SU-DHL-6 (cell line): ENCODE results near the gene VTI1A.

Experiments used
- H2AFZ ChIP-seq: fragments of 200-600 bp; sonication (generic); 2 replicates; pipeline ENCODE4 v1.6.1; 2014; ENCODE audit warnings: low read depth, mild to moderate bottlenecking, moderate library complexity, mixed read lengths, antibody characterized with exemption, low read length; ENCODE audit not compliant: severe bottlenecking
- H3F3A ChIP-seq: fragments of 200-600 bp; shearing (Covaris generic); 2 replicates; pipeline ENCODE4 v1.6.0; 2016; ENCODE audit warnings: antibody characterized with exemption, mild to moderate bottlenecking; ENCODE audit not compliant: insufficient read depth
- H3K27ac ChIP-seq: fragments of 200-600 bp; sonication (generic); 2 replicates; pipeline ENCODE4 v1.5.1; 2016; ENCODE audit warnings: low read depth, mild to moderate bottlenecking, low read length, moderate library complexity, mixed read lengths
- H3K27me3 ChIP-seq: fragments of 200-600 bp; sonication (generic), shearing (Covaris generic); 2 replicates; pipeline ENCODE4 v1.6.0; 2014; ENCODE audit warnings: mild to moderate bottlenecking, low read length
- H3K36me3 ChIP-seq: fragments of 200-600 bp; sonication (generic); 2 replicates; pipeline ENCODE4 v1.6.1; 2014; ENCODE audit warnings: mild to moderate bottlenecking, low read length, mixed read lengths
- H3K4me2 ChIP-seq: fragments of 300-600, 200-600 bp; shearing (Covaris generic), sonication (generic); 2 replicates; pipeline ENCODE4 v1.6.0; 2014; ENCODE audit warnings: low read length, low read depth, mild to moderate bottlenecking; ENCODE audit not compliant: poor library complexity, severe bottlenecking
- H3K4me3 ChIP-seq: fragments of 200-600 bp; sonication (generic); 2 replicates; pipeline ENCODE4 v1.5.1; 2014; ENCODE audit warnings: antibody characterized with exemption, low read length, mild to moderate bottlenecking, mixed read lengths; ENCODE audit not compliant: insufficient read depth, poor library complexity, severe bottlenecking
- H3K79me2 ChIP-seq: fragments of 200-600 bp; sonication (generic); 2 replicates; pipeline ENCODE4 v1.6.1; 2014; ENCODE audit warnings: mild to moderate bottlenecking, low read length, moderate library complexity; ENCODE audit not compliant: insufficient read depth
- H3K9ac ChIP-seq: fragments of 200-600 bp; sonication (generic); 2 replicates; pipeline ENCODE4 v1.7.0; 2014; ENCODE audit warnings: mild to moderate bottlenecking, low read length
- H3K9me2 ChIP-seq: fragments of 200-600 bp; sonication (generic); replicated peaks from 2 replicates; pipeline ENCODE4 v1.6.1; 2014; ENCODE audit warnings: low read length; ENCODE audit not compliant: insufficient read depth
- H3K9me3 ChIP-seq: fragments of 200-600 bp; sonication (generic); 2 replicates; pipeline ENCODE4 v1.6.1; 2014; ENCODE audit warnings: low read length, mixed read lengths; ENCODE audit not compliant: insufficient read depth
- H4K20me1 ChIP-seq: fragments of 200-600 bp; sonication (generic); 2 replicates; pipeline ENCODE4 v1.6.1; 2014; ENCODE audit warnings: low read depth, mild to moderate bottlenecking, antibody characterized with exemption, low read length, moderate library complexity, mixed read lengths
- CTCF ChIP-seq: fragments of 200-600 bp; sonication (generic); IDR thresholded peaks from one replicate; pipeline ENCODE4 v1.5.1; 2017; ENCODE audit warnings: antibody characterized with exemption, mild to moderate bottlenecking, low read length, moderate library complexity; ENCODE audit not compliant: insufficient read depth, poor library complexity, severe bottlenecking
- EZH2phosphoT487 ChIP-seq: fragments of 200-600 bp; sonication (generic), shearing (Covaris generic); conservative IDR thresholded peaks from 2 replicates; pipeline ENCODE4 v1.6.1; 2018; ENCODE audit warnings: mild to moderate bottlenecking, antibody characterized with exemption, low read length, moderate library complexity, mixed read lengths

Gene VTI1A

GRCh38 chr10:112678581-112678980 lies 231.6 kb downstream of the VTI1A start:
- Histone ChIP-seq H3F3A (no peaks in the 10 kb centered on the region), H4K20me1 (no peaks in the 10 kb centered on the region), H3K9me2 (no peaks in the 10 kb centered on the region), H3K36me3 (no peaks in the 10 kb centered on the region), H3K27ac (no peak overlapping the region), H3K79me2 (no peaks in the 10 kb centered on the region), H3K4me2 (no peak overlapping the region), H3K4me3 (no peak overlapping the region), H2AFZ (no peak overlapping the region), H3K9ac (no peak overlapping the region), H3K9me3 (no peaks in the 10 kb centered on the region), H3K27me3 (no peaks in the 10 kb centered on the region)
- no peak for TF ChIP-seq EZH2phosphoT487
- no peak for TF ChIP-seq CTCF

- H3K9me3 ChIP-seq = no peaks in the 10 kb centered on the region
- H3K27me3 ChIP-seq = no peaks in the 10 kb centered on the region
- H3F3A ChIP-seq = no peaks in the 10 kb centered on the region
- no peak overlapping the region for H3K9ac ChIP-seq
- no peak overlapping the region for H2AFZ ChIP-seq
- H4K20me1 ChIP-seq = no peaks in the 10 kb centered on the region
- TF ChIP-seq CTCF = no peak
- no peak for TF ChIP-seq EZH2phosphoT487
- no peaks in the 10 kb centered on the region for H3K9me2 ChIP-seq
- H3K36me3 ChIP-seq = no peaks in the 10 kb centered on the region
- no peaks in the 10 kb centered on the region for H3K79me2 ChIP-seq
- H3K27ac ChIP-seq = no peak overlapping the region
- H3K4me3 ChIP-seq = no peak overlapping the region
- H3K4me2 ChIP-seq = no peak overlapping the region
These were observed 232.0 kb downstream of the VTI1A start for GRCh38 chr10:112678987-112679386.

GRCh38 chr10:112679392-112679791 lies 232.4 kb downstream of the VTI1A start:
- H3K4me3 ChIP-seq = no peak overlapping the region
- H3K27ac ChIP-seq = no peak overlapping the region
- no peaks in the 10 kb centered on the region for H3K79me2 ChIP-seq

More at GRCh38 chr10:112679392-112679791, 232.4 kb downstream of the VTI1A start:
- H3K27me3 ChIP-seq = no peaks in the 10 kb centered on the region
- no peaks in the 10 kb centered on the region for H3F3A ChIP-seq
- H3K36me3 ChIP-seq = no peaks in the 10 kb centered on the region
- H3K9me2 ChIP-seq = no peaks in the 10 kb centered on the region
- no peak overlapping the region for H3K9ac ChIP-seq
- no peak for TF ChIP-seq EZH2phosphoT487
- TF ChIP-seq CTCF = no peak
- no peak overlapping the region for H2AFZ ChIP-seq
- no peaks in the 10 kb centered on the region for H3K9me3 ChIP-seq
- H4K20me1 ChIP-seq = no peaks in the 10 kb centered on the region
- H3K4me2 ChIP-seq = no peak overlapping the region
